Stimulated activated CD4-positive, alpha-beta T cell treated with anti-CD3 and anti-CD28 coated beads, Interleukin-1b, Interleukin-23, amount 100 ng/mL, for 1 hour (primary cell): ENCODE data around the gene FBXL7.

Experiments used
- DNase-seq, 2 donors: peaks; one replicate each; pipeline ENCODE4 v3.0.0-alpha.2; 2020; ENCODE audit warnings: low read depth in 2 of 2

Gene FBXL7

DNA sequence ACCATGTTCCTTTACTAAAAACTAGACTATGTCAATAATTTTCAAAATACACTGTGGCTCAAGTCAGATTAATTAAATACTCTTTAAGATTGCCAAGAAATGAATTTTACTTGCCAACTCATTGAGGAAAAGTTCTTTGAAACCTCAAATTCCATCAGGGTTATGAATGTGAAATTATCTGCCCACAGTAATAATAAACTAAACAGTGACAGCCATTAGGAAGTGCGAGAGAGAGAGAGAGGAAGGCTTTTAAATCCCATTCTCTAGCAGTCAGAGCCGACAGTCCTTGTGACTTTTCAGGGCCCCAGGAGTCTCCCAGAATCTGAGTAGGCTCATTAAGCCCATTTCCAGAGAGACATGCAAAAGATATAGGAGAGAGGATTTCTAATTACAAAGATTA lies 443.5 kb downstream of the FBXL7 start:
- no peak for DNase-seq

DNA sequence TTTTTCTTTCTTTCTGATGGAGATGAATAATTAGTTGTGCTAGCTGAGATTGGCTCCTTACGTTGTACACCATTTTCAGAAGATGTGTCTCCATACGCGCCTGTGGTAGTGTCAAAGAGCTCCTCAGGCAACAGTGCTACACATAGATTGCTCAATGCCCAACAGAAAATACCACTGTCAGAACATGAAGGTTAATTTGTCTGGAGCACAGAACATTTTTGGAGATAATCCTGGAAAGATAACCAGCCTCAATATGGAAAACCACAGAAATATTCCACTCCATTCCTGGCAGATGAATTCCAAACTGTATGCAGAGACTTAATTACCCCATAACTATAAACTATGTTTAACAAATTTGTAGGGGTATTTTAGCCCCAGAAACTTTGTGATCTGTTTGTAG lies 446.0 kb downstream of the FBXL7 start:
- DNase-seq, result no peak

DNA sequence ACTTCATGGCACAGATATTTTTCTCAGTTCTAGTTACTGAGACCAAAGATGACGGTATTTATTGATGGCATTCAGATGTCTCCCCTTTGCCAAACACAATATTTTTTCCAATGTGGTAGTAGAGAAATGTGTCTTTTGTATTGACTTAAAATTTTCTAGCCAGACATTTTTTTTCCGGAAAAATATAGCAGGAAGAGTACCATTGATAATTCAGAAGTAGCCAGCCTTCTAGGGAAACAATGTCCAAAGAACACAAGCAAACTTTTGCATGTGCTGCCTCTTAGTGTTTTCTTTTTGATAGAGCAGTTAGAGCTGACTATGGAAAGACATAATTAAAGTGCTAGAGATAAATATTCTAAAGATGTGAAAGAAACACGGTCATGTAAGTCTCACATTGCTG lies 448.2 kb downstream of the FBXL7 start:
- no peak for DNase-seq

DNA sequence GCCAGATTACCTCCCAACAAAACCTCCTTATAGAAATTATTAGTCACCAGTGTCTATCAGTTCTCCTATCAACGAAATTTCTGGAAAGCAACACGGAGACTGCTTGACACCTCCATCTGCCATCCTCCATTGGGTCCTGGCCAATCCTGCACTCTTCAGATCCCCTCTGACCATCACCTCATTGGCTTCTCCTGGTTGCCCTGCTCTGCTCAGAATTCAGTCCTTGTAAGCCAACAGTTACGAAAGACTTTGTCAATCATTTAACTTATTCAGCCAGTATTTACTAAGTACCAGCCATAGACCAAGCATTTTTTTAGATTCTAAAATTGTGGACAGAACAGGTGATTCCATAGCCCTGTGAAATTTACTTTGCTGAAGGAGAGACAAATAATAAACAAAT lies 451.1 kb downstream of the FBXL7 start:
- no peak for DNase-seq

DNA sequence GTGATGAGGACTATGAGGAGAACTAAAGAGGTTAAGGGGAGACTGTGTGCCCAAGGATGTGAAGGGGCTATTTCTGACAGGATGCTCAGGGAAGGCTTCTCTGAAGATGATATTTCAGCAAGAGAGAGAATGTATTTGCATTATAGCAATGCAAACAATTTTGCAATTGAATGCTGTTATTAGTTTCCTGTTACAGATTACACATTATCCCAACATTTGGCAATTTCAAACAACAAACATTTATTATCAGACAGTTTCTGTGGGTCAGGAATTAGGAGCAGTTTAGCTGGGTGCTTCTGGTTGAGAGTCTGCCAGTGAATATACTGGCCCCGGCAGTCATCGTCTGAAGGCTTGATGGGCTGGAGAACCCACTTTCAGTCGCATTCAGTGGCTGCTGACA lies 451.6 kb downstream of the FBXL7 start:
- no peak for DNase-seq

DNA sequence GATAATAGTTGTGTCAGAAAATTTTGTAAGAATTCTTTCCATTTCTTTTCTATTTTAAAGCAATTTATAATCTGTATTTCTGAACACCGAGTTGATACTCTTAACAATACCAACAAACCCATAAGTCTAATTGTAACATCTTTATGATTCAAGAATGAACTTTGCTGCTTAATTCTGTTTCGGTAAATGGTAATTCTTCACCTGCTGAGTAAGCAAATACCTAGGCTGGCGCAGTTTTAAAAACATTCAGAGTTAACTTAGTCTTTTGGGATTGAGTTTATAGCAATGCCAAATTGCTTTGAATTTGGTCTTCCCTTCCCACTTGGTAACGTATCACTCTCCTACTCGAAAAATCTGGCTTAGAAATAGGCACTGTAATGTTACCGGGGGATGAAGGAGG lies 456.6 kb downstream of the FBXL7 start:
- no peak for DNase-seq

DNA sequence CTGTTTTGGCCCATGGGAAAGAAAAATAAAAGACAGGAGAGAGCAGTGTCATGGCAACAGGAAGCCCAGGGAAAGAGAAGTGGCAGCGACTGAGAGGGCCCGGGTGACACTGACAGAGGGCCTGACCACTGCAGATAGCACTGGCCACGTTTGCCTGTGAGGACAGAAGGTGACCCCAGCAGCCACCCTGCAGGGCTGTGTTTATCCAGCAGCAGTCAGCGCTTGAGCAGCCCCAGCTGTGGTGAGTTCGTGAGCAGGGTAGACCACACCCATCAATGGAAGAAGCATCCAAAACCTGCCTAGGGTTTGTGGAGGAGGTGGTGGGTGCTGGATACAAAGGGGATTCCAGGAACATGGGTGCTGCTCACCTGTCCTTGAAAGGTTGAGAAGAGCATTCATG lies 457.1 kb downstream of the FBXL7 start:
- no peak for DNase-seq

DNA sequence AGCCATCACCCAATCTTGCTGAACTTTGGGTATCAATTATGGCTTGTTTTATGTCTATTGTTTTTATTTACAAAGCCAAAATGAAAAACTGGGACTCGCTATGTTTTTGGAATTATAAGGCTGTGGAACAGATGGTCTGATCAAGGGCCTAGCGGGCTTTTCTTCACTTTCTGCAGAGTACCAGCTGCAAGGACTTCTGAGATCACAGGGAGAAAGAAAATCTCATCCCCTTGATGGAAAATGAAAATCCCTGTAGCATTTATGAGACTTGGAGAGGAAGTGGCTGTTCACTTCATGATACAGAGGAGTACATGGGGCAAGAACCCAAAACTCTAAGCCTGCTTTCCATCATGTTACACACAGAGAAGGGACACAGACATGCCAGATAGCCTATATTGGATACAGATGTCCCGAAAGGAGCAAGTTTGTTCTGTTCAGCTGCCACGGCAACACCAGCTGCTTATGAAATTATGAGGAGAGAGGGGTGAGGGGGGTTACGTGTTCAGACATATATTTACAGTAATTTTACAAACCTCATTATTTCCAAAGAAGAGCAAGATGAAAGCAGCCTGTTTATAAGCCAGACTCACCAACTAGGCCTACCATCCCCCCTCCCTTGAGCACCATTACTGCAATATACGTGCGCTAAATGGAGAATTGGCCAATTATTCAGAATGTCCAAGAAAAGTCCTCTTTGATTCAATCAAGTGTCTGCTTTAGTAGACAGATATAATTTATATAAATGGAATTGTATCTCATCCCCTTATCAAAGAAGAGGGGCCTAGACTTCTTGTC lies 459.6 kb downstream of the FBXL7 start:
- no peak for DNase-seq

DNA sequence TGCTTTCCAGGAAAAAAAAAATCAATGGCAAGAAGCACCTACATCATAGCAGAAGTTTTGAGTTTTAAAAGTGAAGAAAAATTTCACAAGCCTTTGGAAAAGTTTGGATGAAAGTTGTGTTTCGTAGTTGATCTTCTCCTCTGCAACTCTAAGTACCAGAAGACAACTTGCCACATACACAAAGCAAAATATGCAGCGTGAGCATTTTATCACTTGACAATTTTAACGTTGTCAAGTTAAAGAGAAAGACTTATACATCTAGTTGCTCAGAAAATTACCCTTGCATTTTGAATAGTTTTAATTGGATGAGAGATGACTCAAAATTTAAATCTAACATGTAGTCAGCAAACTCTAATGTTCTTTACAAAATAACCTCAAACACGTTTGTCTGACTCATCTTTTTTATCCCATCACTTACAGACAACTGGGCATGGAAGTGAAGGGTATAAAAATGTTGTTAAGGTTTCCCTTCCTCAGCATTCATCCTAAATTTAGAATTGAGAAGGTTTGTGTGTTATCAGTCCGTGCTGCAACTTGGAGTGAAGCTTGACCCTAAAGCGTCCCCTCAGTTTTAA lies 466.2 kb downstream of the FBXL7 start:
- DNase-seq, result no peak

DNA sequence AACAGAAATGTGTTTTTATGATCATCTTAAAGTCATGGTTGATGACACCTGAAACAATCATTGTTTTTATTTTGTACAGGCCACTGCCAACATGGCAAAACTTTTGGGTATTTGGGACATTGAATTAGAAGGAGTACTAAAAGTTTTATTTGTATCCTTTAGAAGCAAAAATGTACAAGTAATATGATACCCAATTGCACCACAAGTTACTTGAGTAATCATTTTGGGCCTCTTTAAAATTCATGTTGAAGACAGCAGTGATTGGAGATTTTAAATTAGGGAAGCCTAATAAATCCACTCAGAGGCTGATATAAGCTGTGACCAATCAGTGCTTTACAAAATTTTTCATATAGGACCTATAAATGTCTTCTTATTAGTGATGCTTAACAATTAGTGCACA lies 466.7 kb downstream of the FBXL7 start:
- DNase-seq, result no peak

DNA sequence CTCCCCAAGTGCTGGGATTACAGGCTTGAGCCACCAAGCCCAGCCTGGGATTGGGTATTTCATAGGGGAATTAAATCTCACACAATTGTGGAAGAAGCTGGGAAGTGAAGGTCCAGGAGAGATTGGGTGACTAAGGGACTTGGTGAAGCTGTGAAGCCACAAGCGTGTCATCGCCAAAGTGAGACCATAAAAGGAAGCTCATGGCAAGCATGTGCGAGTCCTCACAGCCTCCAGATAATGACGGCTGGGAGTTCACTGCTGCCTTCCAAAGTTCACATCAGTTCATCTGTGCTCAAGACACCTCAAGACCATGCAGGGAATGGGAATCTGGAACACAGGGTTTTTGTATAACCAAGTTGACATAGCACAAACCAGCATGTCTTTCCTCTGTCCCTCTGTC lies 469.0 kb downstream of the FBXL7 start:
- DNase-seq, result no peak

DNA sequence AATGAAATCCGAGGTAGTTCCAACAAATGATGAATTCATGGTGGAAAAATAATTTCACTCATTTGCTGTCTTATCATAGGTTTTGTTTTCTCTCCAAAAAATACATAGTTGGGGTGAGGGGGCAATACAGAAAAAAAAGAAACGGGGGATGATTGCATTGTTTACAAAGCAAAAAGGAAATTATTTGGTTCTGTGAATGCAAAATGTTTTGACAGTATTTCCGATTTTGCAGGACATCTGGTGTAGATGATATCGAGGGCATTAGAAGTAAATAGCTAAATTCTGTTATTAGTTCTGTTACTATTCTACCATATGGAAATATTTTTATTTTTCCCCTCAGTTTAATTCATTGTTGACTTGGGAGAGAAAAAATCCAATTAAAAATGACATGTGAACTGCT lies 477.9 kb downstream of the FBXL7 start:
- no peak for DNase-seq

DNA sequence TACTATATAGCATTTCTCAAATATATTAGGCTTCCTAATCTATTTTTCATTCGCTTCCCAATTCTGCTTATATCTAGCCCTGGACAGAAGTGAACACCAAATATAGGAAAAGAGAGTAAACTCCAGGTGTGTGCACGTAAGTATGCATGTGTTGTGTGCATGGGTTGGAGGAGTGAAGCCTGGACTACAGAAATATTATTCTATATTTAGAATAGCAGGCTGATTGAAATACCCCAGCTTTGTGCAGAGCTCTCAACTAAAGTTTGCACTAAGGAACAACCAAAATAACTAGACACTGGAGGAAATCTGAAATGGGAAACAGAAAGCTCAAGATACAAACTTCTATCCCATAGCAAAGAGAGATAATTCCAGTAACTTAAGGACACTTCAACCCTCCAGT lies 480.9 kb downstream of the FBXL7 start:
- no peak for DNase-seq

DNA sequence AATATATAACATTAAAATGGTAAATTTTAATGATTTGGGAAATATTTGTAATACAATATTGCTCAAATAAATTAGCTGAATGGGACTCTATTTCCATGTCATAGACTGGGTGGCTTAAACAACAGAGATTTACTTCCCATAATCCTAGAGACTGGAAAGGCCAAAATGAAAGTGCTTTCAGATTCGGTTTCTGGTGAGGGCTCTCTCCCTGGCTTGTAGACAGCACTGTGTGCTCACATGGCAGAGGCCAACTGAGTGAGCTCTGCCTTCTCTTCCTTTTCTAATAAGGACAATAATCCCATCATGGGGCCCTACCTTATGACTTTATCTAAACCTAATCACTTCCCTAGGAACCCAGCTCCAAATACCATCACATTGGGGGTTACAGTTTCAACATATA lies 483.4 kb downstream of the FBXL7 start:
- DNase-seq, result no peak
